ENCODE results near the gene FNTB. TPM values are rescaled to one million over a fixed set of nuclear protein-coding genes. Genes with fewer than 3 reads are reported as not detected.

Gene FNTB
- total and polyA plus RNA-seq, 9 of the 15 experiments (the other 6 are each of a cell fraction or from before 2014, with no cell fraction given), result 6.9 to 23.2 (median 12.2) TPM

DNA sequence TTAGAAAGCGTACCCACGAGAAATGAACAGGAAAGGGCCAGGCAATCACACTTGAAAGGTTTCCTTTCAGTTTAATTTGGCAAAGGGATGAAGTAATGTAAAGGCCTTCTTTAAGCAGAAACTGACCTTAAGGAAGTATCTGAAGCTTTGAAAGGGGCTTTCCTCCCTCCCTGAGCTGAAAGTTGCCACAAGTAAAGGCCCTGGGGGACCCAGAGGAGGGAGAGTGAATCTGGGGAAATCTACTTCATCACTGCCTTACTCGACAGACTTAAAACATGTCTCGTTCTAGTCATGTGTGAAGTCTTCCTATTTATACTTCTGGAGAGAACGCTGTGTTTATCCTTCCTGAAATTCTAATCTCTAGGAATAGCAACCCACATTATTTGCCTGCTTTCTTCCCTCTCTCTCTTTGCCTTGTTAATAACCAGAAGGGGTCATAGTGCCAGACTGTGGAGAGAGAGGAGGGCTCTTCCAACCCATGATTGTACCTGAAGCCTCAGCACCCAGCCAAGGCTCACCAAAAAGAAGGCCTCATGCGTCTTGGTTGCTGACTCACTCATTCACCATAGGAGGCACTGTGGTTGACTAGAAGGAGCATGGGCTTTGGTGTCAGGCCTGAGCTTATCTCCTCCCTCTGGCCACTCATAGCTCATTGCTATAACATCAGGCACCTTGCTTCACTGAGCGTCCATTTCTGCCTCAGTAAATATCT, 33.9 kb upstream of the FNTB start:
- ATAC-seq (peak; percentile 96), FAIRE-seq (peak; percentile 90), DNase-seq (ENCODE audit: extremely low read depth in 1 of 4, low spot score in 3 of 4) (peak; percentile 42 to 65 (median 53))
- Histone ChIP-seq H3K4me3 (no peak overlapping the region), H3K9me1 (ENCODE audit: control insufficient read depth, insufficient read depth, low read length) (no peaks in the 10 kb centered on the region), H2AFZ (ENCODE audit: low read depth, low read length) (peak overlapping the region; percentile 12; the same call in 1 of the 2 replicates), H3K9me3 (replicated peaks; ENCODE audit: control insufficient read depth, insufficient read depth, low read depth, low read length) (no peaks in the 10 kb centered on the region), H3K36me3 (ENCODE audit: control insufficient read depth, insufficient read depth, low read length) (no peaks in the 10 kb centered on the region), H3K27me3 (ENCODE audit: control insufficient read depth in 2 of 2, insufficient read depth in 2 of 2, low read length in 2 of 2) (no peaks in the 10 kb centered on the region), H3K9ac (ENCODE audit: insufficient read depth in 1 of 2, low read depth in 2 of 2, low read length in 2 of 2) (no peak overlapping the region), H4K20me1 (replicated peaks; ENCODE audit: control insufficient read depth, insufficient read depth, low read length) (no peaks in the 10 kb centered on the region), H3K27ac (ENCODE audit: extremely low read depth, low read depth, low read length) (no peak overlapping the region), H3K4me1 (replicated peaks in 1 of 2; ENCODE audit: control insufficient read depth in 2 of 2, insufficient read depth in 2 of 2, low read length in 2 of 2) (peaks cover 0 to 3% of the 10 kb centered on the region in 2 experiments; a peak in 2 of 5 replicates), H3K79me2 (ENCODE audit: control insufficient read depth, insufficient read depth, low read length) (no peaks in the 10 kb centered on the region), H3K4me2 (ENCODE audit: insufficient read depth, low read length) (no peak overlapping the region)
- intact Hi-C loops (cut with micrococcal nuclease) (no loop called here), in situ Hi-C loops (cut with MboI) (no loop called here)
- ChIA-PET CTCF (ENCODE audit: low intra/inter-chr PET ratio) (no interaction called here), POLR2A (interaction anchor here (0.5 to 1.3 kb wide), 5 partner anchors 9 to 412 kb away, joined by 3 to 6 read pairs (median 3); no protein-coding TSS in a partner anchor)
- WGBS (ENCODE audit: insufficient coverage, low coverage, missing lambda C conversion rate), result 21% methylated on average over 5 of the region's 7 CpGs
- no TSS peak for BruUV-seq (replicated peaks)
- peak; percentile 42; the same call in 1 of the 2 replicates for TF ChIP-seq CREM (IDR thresholded peaks at IDR 0.05; ENCODE audit: low read depth)
- 0 out of 4 replicates have a peak, but pooled peaks of 1 of the 2 experiments have one; percentile 21 for TF ChIP-seq MNT (conservative IDR thresholded peaks at IDR 0.05)
- no peak for TF ChIP-seq ZNF518B (CRISPR knock-in tag; IDR thresholded peaks at IDR 0.05)
- TF ChIP-seq PHB (CRISPR knock-in tag; IDR thresholded peaks at IDR 0.05), result no peak
- peak; percentile 69 for TF ChIP-seq NFE2 (IDR thresholded peaks at IDR 0.05; ENCODE audit: low read depth)
- peak; percentile 51 for TF ChIP-seq ZNF316 (IDR thresholded peaks at IDR 0.05)
- 0 out of 2 replicates have a peak, but pooled peaks have one; percentile 31 for TF ChIP-seq MYC (IDR thresholded peaks at IDR 0.05; ENCODE audit: low read depth, low read length)
- no peak for TF ChIP-seq MYC (CRISPR knock-in tag; IDR thresholded peaks at IDR 0.05; ENCODE audit: borderline replicate concordance, low read depth)
- peak in 1 of 2 experiments; percentile 36; a peak in 2 of 4 replicates for TF ChIP-seq RAD21 (CRISPR knock-in tag; conservative IDR thresholded peaks at IDR 0.05 in 1 of 2, IDR thresholded peaks at IDR 0.05 in 1 of 2)
- TF ChIP-seq, protein P1, sequence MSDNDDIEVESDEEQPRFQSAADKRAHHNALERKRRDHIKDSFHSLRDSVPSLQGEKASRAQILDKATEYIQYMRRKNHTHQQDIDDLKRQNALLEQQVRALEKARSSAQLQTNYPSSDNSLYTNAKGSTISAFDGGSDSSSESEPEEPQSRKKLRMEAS (CRISPR knock-in tag; IDR thresholded peaks at IDR 0.05), result peak; percentile 59
- no peak for TF ChIP-seq RBBP5 (IDR thresholded peaks at IDR 0.05; ENCODE audit: borderline replicate concordance, insufficient read depth, low read length, poor library complexity, severe bottlenecking)
- TF ChIP-seq YY1 (IDR thresholded peaks at IDR 0.05; ENCODE audit: borderline replicate concordance in 1 of 3, control insufficient read depth in 1 of 3, extremely low read depth in 1 of 3, insufficient read depth in 3 of 3, insufficient read length in 1 of 3, insufficient replicate concordance in 2 of 3, low read depth in 1 of 3, low read length in 2 of 3), result peak in 1 of 3 experiments; percentile 16
- peak; percentile 58; the same call in 1 of the 2 replicates for TF ChIP-seq JUND (IDR thresholded peaks at IDR 0.05; ENCODE audit: borderline replicate concordance, low read depth, low read length)
- TF ChIP-seq JUND (tag; IDR thresholded peaks at IDR 0.05; ENCODE audit: borderline replicate concordance, low read depth, low read length), result peak; percentile 23; the same call in 1 of the 3 replicates
- peak; percentile 65 for TF ChIP-seq C11orf30 (IDR thresholded peaks at IDR 0.05; ENCODE audit: low read depth)

Data from K562 (cell line).